ENCODE results near the gene AGBL1.

The AGBL1 gene

DNA sequence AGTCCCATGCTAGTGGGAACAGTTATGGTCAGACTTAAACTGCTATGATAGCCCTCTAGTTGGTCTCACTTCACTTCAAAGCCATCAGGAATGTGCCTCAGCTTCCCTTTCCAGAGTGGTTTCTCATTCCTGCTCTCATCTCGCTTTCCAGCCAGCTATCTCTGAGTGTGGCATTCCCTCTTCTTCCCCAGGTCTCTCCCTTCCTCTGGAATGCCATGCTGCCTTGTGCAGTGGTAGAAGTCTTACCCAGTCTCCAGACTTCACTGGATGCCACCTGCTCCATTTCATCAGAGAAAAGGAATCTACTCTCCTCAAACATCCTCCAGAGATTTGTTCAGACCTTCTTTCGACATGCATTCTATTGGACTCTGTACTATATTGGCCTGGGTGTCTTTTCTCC lies 83.0 kb downstream of the AGBL1 start:
- no peak for DNase-seq (ENCODE audit: low read depth in 3 of 3, low spot score in 1 of 3)

DNA sequence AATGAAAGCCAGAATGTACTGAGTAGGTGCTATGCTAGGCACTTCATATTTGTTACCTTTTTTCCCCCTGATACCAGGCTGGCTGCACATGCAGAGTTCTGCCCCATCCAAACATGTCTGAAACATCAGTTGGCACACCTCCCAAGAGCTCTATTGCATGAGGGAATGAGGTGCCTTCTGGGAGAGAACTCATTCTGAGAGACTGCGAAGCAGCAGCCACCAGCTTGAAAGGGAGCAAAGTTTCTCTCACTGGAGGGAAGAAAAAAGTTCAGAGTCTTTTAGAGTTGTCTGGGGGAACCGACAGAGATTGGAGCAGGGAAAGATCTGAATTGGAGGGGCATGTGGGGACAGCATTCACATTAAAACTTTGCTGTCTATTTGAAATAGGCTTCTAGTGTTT lies 84.1 kb downstream of the AGBL1 start:
- no peak for DNase-seq (ENCODE audit: low read depth in 3 of 3, low spot score in 1 of 3)

DNA sequence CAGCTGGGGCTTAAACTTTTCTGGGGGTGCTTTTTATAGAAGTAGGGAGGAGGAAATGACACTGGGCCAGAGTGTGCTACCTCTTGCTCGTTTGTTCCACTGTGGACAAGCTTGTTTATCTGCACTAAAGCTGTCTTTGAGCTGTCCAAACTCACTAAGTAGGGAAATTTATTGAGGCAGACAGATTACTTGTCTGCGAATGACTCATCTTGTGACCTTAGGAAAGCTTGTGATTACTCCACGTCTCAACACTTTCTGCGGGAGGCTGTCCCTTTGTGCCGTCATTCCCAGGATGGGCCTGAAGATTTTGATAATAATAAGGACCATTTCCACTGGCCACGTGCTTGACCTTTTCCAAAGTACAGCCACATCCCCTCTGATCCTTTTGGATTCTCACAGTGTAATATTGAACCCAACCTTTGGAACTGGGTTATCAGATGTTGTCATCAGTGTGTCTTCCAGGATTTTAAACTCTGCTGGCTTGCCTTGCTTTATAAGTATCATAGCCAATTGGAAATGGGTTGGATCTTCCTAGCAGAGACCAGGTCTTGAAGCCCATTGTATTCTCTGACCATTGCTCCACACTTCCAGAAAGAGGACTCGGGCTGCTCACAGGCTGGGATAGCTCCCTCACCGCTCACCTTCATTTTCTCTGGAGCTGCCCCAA lies 84.7 kb downstream of the AGBL1 start:
- no peak for DNase-seq (ENCODE audit: low read depth in 3 of 3, low spot score in 1 of 3)

DNA sequence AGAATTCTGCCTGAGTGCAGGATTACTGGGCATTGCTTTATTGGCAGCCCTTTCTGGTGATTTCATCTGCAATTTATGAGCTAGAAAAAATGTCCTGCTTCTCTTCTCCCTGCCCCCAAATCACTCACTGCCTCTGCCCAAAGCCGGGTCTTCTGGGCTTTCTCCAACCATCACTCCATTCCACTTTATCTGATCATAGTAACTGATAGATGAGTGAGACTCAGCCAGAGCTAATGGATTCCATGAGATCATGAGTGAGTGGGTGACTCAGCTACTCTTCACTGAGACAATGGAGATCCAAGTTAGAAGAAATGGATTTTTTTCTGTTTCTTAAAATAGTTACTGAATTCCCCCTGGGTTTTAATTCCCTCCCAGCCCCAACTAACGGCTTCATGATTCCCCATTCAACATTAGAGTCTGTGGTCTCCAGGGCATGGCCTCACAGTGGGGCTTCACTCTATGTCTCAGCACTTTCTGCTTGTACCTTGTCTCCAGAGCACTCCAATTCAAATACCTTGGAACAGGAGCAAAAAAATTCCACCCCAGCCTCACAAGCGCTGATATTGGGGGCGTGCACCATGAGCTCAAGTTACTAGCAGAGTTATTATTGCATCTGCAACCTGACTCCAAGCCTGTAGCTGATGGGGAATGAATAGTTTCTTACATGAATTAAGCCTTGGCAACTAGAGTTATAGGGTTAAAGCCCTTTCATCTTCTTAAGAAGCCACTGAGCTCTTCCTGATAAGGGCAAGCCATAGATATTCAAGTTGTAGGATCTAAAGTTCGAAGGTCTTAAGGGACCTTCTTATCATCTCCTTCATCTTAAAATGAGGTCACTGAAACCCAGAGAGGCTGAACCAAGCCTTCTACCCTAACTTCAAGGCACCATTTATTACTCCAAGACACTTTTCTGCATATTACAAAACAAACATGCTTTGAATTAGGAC lies 85.9 kb downstream of the AGBL1 start:
- DNase-seq (ENCODE audit: low read depth in 3 of 3, low spot score in 1 of 3): no peak

DNA sequence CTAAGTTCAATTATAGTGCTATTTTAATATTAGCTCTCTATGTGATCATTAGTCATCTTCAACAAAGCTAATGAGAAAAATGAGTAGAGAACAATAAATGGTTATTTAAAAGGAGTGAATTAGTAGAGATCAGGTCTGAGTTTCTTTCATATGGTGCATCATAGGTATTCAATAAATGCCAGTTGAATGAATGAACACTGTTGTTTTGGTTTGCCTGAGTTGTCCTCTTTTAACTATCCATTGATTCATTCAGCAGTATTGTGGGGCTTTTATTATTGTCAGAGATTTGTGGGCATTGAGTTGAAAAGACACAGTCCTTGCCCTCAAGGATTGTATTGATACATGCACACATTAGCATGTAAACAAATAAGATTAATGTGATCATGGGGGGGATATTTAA lies 88.2 kb downstream of the AGBL1 start:
- DNase-seq (ENCODE audit: low read depth in 3 of 3, low spot score in 1 of 3): no peak

DNA sequence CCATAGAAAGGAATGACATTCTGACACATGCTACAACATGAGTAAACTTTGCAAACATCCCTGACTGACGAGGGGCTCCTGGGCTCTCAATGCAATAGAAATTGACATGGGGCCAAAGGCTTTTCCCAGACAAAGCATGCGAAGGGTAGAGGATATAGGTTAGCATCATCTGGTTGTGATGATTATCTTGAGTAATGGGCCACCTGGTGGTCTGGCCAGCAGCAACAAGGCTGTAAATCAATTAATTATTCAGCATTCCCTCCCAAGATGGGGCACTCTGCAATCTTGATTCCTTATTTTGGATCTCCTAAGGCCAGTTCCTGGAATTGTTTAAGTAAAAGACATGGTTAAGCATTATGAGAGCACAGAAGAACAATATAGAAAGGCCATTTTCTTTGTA lies 99.2 kb downstream of the AGBL1 start:
- DNase-seq (ENCODE audit: low read depth in 3 of 3, low spot score in 1 of 3): no peak

DNA sequence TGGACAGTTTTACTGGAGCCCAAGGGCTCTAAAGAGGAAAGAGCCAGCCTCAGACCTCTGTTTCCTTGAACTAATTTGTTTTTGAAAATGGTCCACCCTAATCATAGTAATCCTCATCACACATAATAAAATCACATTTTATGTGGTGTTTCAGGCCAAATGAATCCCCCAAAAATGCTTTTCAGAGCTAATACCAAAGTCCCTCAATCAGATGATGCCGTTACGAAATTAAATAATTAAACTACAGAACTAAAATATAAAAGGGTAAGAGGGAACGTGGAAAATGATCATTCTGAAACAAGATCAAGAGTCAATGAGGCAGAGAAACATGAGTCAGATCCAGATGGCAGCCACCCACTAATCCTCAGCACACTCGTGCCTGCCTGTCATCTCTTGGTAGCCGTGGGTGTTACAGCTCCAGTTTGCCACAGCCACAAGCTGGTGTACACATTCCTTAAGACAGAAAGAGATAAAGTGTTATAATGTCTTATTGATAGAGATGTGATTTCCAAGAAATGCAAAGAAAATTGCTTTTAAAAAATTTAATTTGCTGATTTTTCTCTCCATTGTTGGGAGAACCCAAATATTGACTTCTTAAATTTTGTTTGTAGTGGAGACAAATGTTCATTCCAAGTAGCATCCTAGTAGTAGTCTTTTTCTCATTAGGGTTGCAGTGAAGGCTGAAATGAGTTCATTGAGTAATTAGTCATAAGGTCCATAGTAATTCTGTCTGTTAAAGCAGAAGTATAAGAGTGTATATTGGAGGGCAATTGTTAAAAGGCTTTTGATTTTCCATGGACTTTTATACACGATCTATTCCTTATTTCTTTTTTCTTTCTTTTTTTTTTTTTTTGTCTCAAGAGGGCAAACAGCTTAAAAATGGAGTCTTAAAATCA lies 104.2 kb downstream of the AGBL1 start:
- peak in 1 of 3 donors; percentile 4 for DNase-seq (ENCODE audit: low read depth in 3 of 3, low spot score in 1 of 3)

DNA sequence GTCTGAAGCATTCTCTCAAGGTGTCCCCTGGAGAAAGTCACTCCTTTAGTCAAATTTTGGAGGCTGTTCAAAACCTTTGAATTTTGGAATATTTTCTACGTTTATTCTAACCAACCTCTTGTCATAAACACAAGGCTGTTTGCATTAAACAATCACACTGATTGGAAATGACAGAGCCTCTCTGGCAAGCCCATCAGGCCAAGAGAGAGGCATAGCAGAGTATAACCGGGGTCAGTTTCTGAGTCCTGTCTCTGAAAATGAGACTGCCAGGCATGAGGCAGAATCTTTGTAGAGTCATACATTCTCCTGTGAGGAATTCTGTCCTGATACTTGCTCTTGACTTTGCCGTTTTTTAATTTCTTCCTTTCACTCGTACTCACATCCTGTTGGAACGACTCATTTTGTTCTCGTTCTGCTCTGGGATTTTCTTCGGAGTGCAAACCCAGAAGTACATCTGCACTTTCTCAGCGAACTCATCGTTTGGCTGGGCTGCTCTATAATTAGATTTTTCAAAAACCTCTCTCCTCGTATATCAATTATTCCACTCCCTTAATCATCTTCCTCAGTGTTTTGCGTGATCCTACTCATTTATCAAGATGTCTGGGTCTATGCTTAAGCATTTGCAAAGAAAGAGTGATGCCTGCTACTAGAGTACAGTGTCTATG lies 114.2 kb downstream of the AGBL1 start:
- no peak for DNase-seq (ENCODE audit: low read depth in 3 of 3, low spot score in 1 of 3)

DNA sequence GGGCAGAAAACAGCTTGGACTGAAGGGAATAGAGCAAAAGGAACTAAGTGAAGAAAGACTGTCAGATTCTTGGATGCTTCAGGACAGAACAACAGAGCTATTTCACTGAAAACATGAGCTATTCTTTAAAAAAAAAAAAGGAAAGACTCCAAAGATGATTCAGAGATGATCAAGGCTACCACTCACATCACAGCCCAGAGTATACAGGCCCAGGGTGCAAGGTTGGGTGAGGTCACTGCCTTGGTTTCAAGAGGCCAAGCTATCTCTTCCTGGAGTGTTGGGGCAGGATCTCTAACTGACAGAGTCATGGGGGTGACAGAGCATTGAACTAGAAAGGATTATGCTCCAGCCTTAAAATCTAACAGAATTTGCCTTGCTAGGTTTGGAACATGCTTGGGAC lies 118.1 kb downstream of the AGBL1 start:
- no peak for DNase-seq (ENCODE audit: low read depth in 3 of 3, low spot score in 1 of 3)

DNA sequence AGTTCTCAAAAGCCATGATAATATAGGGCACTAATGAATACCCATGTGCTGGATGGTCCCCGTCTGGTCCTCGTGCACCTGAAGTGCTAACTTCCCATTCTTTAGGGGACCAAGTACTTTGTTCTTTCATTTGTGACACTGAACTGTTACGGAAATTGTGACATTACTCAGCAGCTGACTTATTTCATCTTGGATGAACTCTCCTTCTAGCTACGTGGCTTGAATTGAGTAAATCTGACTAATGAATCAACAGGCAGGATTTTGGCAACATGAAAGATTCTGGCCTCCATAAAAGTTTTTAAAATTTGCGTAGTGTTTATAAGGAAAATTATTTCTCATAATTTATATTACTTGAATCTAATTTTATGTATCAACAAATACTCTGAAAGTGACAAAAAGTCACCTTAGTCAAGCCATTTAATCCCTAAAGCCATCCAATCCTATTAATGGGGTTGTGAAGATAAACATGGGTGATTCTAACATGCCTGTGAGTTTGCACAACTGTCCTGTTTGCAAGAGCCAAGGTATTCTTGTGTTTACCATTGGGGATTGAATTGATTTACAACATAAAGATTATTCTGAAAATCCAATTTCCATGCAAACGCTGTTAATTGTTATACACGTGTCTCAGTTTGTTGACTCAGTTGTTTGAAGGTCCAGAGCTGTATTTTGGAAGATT lies 119.9 kb downstream of the AGBL1 start:
- no peak for DNase-seq (ENCODE audit: low read depth in 3 of 3, low spot score in 1 of 3)

DNA sequence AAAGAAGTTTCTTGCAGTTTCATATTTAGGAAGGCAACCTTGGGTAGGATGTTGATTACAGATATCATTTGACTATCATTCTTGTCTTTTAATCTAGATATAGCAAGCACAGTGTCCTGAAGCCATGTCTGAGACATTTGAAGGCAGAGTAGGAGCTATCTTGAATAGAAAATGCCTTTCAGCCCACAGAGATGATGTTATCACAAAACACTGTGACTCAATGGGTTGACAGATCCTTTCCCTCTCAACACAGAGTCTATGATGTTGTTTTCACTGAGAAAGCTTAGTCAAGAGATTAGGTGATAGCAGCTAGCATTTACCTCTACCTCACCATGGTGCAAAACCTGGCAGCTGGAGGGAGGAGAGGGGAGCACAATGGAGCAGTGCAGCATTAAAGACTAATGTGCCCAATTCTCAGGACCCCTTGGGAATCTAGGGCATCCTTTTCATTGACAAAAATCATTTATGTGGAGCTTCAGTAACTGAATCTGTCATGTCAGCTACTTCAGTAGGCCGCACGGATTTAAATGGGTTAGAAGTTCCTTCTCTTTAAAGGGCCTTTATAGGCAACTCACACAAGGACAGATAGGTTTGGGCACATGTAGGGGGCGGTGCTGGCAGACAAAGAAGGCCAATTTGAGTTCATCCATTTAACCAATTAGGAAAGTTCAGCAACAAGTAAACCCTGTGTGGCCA lies 121.8 kb downstream of the AGBL1 start:
- no peak for DNase-seq (ENCODE audit: low read depth in 3 of 3, low spot score in 1 of 3)

DNA sequence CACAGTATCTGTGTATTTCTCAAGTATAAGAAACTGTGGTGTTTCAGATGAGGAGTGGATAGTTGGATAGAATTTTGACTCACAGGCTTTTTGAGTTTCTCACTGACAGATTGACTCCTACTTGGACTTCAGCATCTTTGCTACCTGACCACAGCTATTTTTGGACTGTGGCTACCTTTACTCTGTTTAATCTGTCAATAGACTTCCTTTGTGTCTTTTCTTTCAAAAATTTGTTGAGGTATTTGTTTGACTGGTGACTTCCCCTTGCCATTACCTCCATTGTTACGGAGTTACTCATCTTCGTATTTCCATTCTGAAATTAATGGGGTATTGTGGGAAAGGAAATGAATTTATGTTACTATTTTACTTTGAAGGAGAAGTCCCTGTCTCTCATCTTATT lies 123.8 kb downstream of the AGBL1 start:
- DNase-seq (ENCODE audit: low read depth in 3 of 3, low spot score in 1 of 3): no peak

DNA sequence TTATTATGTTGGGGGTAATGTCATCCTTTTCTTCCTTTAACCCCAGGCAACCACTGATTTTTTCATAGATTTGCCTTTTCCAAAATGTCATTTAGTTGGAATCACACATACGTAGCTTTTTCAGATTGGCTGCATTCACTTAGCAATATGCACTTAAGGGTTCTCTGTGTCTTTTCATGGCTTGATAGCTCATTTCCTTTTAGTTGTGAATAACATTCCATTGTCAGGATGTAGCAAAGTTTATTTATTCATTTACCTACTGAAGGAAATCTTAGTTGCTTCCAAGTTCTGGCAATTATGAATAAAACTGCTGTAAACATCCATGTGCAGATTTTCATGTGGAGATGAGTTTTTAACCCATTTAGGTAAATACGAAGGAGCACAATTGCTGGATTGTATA lies 125.4 kb downstream of the AGBL1 start:
- DNase-seq (ENCODE audit: low read depth in 3 of 3, low spot score in 1 of 3): no peak

DNA sequence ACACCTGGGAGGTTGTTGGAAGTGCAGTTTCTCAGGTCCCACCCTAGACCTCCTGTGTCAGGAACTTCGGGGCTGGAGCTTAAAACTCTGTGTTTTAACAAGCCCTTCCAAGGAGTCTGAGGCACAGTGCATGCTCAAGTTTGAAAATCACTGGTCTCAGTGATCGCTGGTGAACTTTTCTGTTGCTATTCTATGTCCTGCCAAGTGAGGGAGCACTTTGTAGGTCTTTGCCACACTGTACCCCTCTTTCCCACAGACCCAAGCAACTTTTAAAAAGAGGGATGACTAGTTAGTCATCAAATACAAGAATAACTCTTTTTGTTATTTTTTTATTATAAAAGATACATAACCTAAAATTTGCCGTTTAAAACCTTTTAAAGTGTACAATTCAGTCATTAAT lies 133.7 kb downstream of the AGBL1 start:
- no peak for DNase-seq (ENCODE audit: low read depth in 3 of 3, low spot score in 1 of 3)

DNA sequence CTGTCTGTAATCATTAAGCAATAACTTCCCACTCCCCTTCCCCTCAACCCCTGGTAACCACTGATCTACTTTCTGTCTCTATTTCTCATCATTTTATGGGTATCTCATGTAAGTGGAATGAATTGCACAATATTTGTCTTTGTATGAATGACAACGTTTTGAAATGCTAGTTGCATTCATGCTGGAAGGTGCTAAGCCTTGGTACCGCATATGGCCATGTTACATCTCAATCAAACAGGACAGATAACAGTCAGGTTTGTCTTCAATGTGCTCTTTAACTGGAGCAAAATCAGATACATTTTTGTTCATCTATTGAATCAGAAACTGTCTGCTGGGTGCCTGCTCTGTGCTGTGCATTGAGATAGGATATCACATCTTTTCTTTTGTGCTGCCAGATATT lies 134.2 kb downstream of the AGBL1 start:
- no peak for DNase-seq (ENCODE audit: low read depth in 3 of 3, low spot score in 1 of 3)

DNA sequence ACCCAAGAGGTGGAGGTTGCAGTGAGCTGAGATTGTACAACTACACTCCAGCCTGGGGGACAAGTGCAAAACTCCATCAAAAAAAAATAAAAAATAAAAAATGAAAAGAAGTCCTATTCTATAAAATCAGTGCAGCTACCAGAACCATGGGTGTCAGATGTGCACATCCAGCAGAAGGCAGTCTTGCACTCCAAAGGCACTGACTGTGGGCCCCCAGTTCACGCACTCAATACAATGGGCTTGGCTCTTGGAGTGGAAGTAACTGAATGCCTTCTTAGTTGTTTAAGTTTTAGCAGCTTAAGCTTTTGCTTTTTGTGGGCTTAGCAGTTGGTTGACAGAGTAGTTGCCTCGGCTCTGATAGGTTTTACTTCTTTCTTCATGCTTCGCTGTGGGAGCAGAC lies 141.4 kb downstream of the AGBL1 start:
- DNase-seq (ENCODE audit: low read depth in 3 of 3, low spot score in 1 of 3): no peak

DNA sequence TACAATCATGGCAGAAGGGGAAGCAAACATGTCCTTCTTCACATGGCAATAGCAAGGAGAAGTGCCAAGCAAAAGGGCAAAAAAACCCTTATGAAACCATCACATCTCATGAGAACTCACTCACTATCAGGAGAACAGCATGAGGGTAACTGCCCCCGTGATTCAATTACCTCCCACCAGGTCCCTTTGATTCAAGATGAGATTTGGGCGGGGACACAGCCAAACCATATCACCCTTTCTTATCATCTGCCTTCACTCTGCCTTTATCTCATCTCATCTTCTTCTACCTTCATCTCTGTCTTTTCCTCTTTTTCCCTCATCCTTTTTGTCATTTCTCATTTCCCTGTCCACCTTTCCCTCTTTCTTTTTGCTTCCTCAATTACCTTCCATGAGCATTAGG lies 149.6 kb downstream of the AGBL1 start:
- no peak for DNase-seq (ENCODE audit: low read depth in 3 of 3, low spot score in 1 of 3)

DNA sequence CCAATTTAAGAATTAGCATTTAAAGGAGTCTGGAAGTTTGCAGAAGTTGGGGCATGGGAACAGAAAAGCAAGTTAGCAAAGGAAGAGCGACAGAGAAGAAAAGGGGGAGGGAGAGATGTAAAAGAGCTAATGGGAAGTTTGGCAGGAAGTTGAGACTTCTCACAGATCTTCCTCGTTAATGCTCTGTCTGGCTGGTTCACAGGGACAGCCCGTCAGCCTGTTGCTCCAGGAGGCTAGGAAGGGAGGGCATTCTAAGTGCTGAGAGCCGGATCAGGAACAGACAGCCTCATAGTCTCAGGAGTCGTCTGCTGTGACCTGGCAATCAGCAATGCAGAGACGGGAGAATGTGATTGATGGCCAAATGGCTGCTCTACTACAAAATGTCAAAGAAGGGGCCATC lies 150.3 kb downstream of the AGBL1 start:
- no peak for DNase-seq (ENCODE audit: low read depth in 3 of 3, low spot score in 1 of 3)

DNA sequence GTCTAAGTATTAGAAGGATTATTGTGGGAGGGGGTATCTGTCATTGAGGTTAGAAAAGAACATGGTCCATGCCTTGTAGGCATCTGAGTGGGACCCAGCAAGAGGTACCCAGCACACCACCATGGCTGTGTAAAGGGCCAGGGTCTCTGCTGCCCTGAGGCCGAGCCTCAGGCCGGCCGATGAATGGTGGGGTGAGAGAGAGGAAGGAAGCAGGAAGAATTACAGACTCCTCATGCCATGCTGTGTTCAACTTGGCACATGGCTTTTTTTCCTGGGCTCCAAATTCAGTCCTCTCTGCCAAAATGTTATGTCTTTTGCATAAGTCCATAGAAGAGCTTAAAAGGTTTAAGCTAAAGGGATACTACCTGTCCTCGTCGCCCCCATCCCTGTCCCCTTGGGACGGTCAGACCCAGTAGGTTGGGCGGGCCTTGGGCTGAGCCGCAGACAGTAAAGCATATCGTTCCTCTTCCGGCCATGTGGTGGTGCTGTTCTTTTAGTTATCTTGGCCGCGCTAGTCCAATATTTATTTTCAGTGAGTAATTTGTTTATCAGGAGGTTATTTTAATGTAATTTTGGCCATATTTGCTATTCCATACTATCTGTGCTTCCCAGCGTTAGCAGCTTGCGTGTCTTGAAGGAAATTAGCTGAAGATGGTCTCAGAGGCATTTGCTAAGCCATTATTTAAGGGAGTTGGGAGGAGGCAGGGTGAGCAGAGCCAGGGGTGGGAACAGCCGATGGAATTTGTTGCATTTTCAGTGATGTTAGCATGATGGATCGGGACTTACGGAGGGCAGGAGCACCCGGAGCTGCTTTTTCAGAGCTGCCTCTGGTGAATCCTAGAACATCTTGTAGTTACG lies 152.4 kb downstream of the AGBL1 start:
- no peak for DNase-seq (ENCODE audit: low read depth in 3 of 3, low spot score in 1 of 3)

Data from stimulated activated CD4-positive, alpha-beta T cell treated with anti-CD3 and anti-CD28 coated beads, TNF-alpha, amount 100 ng/mL, for 1 hour (primary cell).